Breast epithelium (tissue), 4 donors: Measurements from ENCODE around the gene TP63. TPM values are rescaled to one million over a fixed set of nuclear protein-coding genes. Genes with fewer than 3 reads are reported as not detected.
A peak's percentile ranks its signal among the peaks of the same experiment; 100 is the strongest.

Experiments
- DNase-seq, 2 donors: peaks; one replicate each; pipeline ENCODE4 v3.0.0-alpha.2; 2019; ENCODE audit warnings: low spot score in 2 of 2
- H3K27ac ChIP-seq, 2 donors: fragments of 200-600 bp; sonication (generic) in 1 of 2; one replicate each; pipeline ENCODE4 v1.5.1; 2016 to 2019; ENCODE audit warnings: mild to moderate bottlenecking in 1 of 2
- H3K27me3 ChIP-seq, 2 donors: fragments of 200-600 bp; sonication (generic) in 1 of 2; one replicate each; pipeline versions ENCODE4 v1.5.1 to v1.6.0; 2017 to 2019; ENCODE audit warnings: control low read depth in 1 of 2, mild to moderate bottlenecking in 1 of 2
- H3K36me3 ChIP-seq: fragments of 200-600 bp; one replicate; pipeline ENCODE4 v1.5.1; 2019
- H3K4me1 ChIP-seq, 2 donors: fragments of 200-600 bp; sonication (generic); one replicate each; pipeline ENCODE4 v1.5.1; 2016 to 2019; ENCODE audit warnings: control low read depth in 1 of 2
- H3K4me3 ChIP-seq, 3 donors: fragments of 200-600 bp; sonication (generic); 1 replicate in 2 of 3; 2 replicates in 1 of 3; pipeline ENCODE4 v1.5.1; 2016 to 2019; ENCODE audit warnings: mild to moderate bottlenecking in 3 of 3, moderate library complexity in 2 of 3
- H3K9me3 ChIP-seq, 2 donors: fragments of 200-600 bp; sonication (generic) in 1 of 2; one replicate each; pipeline ENCODE4 v1.5.1; 2016 to 2019; ENCODE audit warnings: control low read depth in 1 of 2
- POLR2A ChIP-seq: fragments of 450-650 bp; IDR thresholded peaks from one replicate; pipeline ENCODE4 v1.6.1; 2016; ENCODE audit warnings: antibody characterized with exemption, mild to moderate bottlenecking, moderate library complexity
- POLR2AphosphoS5 ChIP-seq, 3 donors: sonication (generic); formaldehyde crosslinking; IDR thresholded peaks; one replicate each; pipeline ENCODE4 v1.6.1; 2017; ENCODE audit warnings: antibody characterized with exemption in 3 of 3
- intact Hi-C: fragments of 100-400 bp; cut with DNase I; formaldehyde crosslinking; loops from one replicate; pipeline ENCODE4 v1.15.1; 2023; ENCODE audit warnings: low total_unique reads
- total RNA-seq, 3 donors: library from RNA; depleted of rRNA; stranded (reverse); fragments of >200 nt; gene quantifications; one replicate each; pipeline ENCODE4 v1.1.0, GENCODE V29; 2016
- TF ChIP-seq, protein P1 (sequence below), 3 donors: fragments of 450-650 bp; IDR thresholded peaks; one replicate each; pipeline ENCODE4 v1.5.1; 2016 to 2017; ENCODE audit warnings: antibody characterized with exemption in 3 of 3, mild to moderate bottlenecking in 3 of 3, moderate library complexity in 3 of 3

TP63 gene
- total RNA-seq, 3 donors from 2014 or later: 0.96 to 47.7 (median 20.0) TPM

DNA sequence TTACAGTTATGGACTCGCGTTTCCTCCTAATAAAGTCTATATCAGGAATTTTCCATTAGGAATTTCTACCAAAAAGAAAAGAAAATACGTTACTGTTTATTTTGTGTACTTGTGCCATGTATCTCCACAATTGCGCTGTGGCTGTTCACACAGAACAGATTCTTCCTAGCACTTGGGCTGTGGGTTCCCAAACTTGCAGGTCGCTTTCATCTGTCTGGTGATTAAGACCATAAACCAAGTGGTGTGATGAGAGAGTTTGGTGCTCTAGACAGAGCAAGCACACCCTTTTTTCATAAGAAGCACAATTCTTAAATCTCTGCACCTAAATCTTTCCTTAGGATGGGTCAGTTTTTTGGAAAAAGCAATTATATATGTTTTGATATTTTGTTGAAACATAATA, 203.3 kb downstream of the TP63 start:
- DNase-seq: no peak
- Histone ChIP-seq H3K27me3 (no peaks in the 10 kb centered on the region), H3K9me3 (no peaks in the 10 kb centered on the region), H3K27ac (peak overlapping the region; percentile 54 to 71), H3K4me3 (no peak overlapping the region), H3K4me1 (no peaks in the 10 kb centered on the region), H3K36me3 (no peaks in the 10 kb centered on the region)
- intact Hi-C loops: loop anchor here (5.0 kb wide), 1 partner anchor 287 kb away; no protein-coding TSS in a partner anchor
- TF ChIP-seq POLR2AphosphoS5 (IDR thresholded peaks at IDR 0.05) (no peak), POLR2A (no peak)
- TF ChIP-seq, protein P1, sequence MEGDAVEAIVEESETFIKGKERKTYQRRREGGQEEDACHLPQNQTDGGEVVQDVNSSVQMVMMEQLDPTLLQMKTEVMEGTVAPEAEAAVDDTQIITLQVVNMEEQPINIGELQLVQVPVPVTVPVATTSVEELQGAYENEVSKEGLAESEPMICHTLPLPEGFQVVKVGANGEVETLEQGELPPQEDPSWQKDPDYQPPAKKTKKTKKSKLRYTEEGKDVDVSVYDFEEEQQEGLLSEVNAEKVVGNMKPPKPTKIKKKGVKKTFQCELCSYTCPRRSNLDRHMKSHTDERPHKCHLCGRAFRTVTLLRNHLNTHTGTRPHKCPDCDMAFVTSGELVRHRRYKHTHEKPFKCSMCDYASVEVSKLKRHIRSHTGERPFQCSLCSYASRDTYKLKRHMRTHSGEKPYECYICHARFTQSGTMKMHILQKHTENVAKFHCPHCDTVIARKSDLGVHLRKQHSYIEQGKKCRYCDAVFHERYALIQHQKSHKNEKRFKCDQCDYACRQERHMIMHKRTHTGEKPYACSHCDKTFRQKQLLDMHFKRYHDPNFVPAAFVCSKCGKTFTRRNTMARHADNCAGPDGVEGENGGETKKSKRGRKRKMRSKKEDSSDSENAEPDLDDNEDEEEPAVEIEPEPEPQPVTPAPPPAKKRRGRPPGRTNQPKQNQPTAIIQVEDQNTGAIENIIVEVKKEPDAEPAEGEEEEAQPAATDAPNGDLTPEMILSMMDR (IDR thresholded peaks at IDR 0.05): no peak

GRCh38 chr3:189836795-189837194, 205.6 kb downstream of the TP63 start:
- H3K4me1 ChIP-seq: no peaks in the 10 kb centered on the region
- H3K36me3 ChIP-seq: no peaks in the 10 kb centered on the region
- TF ChIP-seq POLR2AphosphoS5 (IDR thresholded peaks at IDR 0.05): no peak
- TF ChIP-seq, protein P1 (IDR thresholded peaks at IDR 0.05): no peak
- TF ChIP-seq POLR2A: no peak

DNA sequence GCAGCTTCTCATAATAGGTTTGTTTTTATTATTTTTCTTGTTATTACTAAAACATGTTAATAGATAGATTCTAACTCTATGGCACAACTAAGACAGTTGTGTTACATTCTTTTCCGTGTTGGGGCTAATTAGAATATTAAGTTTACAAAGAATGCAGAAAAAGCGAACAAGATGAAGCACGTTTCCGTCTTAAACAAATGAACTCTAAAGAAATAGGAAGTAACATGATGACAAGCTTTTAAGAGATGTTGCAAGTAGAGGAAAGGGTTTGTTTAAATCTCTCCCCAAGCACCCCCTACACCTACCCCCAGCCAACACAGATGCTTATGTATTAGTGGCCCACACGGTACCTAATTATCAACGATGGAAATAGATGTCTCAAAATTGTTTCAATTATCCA, 207.1 kb downstream of the TP63 start:
- DNase-seq: no peak
- Histone ChIP-seq H3K27ac (peak overlapping the region; percentile 1 to 25), H3K27me3 (no peaks in the 10 kb centered on the region), H3K36me3 (no peaks in the 10 kb centered on the region), H3K9me3 (no peaks in the 10 kb centered on the region), H3K4me1 (no peaks in the 10 kb centered on the region), H3K4me3 (no peak overlapping the region)
- intact Hi-C loops: loop anchor here (5.0 kb wide), 1 partner anchor 561 kb away; no protein-coding TSS in a partner anchor
- TF ChIP-seq POLR2AphosphoS5 (IDR thresholded peaks at IDR 0.05) (no peak), POLR2A (no peak)
- TF ChIP-seq, protein P1 (IDR thresholded peaks at IDR 0.05): no peak

More at GRCh38 chr3:189836795-189837194, 205.6 kb downstream of the TP63 start:
- intact Hi-C loops: loop anchor here (5.0 kb wide), 1 partner anchor 559 kb away; no protein-coding TSS in a partner anchor
- Histone ChIP-seq H3K27me3 (no peaks in the 10 kb centered on the region), H3K27ac (peak overlapping the region; percentile 45 to 54), H3K4me3 (no peak overlapping the region), H3K9me3 (no peaks in the 10 kb centered on the region)
- no peak for DNase-seq

- H3K4me1 ChIP-seq: no peaks in the 10 kb centered on the region
- TF ChIP-seq POLR2A (no peak), POLR2AphosphoS5 (IDR thresholded peaks at IDR 0.05) (no peak)
- TF ChIP-seq, protein P1 (IDR thresholded peaks at IDR 0.05): no peak
- peak overlapping the region in 1 of 2 donors; percentile 16 for H3K27ac ChIP-seq
- DNase-seq: no peak
- intact Hi-C loops: loop anchor here (5.0 kb wide), 1 partner anchor 562 kb away; no protein-coding TSS in a partner anchor
- H3K4me3 ChIP-seq: no peak overlapping the region
- no peaks in the 10 kb centered on the region for H3K36me3 ChIP-seq
- H3K27me3 ChIP-seq: no peaks in the 10 kb centered on the region
- no peaks in the 10 kb centered on the region for H3K9me3 ChIP-seq
These were observed 208.4 kb downstream of the TP63 start for GRCh38 chr3:189839576-189839975.

DNA sequence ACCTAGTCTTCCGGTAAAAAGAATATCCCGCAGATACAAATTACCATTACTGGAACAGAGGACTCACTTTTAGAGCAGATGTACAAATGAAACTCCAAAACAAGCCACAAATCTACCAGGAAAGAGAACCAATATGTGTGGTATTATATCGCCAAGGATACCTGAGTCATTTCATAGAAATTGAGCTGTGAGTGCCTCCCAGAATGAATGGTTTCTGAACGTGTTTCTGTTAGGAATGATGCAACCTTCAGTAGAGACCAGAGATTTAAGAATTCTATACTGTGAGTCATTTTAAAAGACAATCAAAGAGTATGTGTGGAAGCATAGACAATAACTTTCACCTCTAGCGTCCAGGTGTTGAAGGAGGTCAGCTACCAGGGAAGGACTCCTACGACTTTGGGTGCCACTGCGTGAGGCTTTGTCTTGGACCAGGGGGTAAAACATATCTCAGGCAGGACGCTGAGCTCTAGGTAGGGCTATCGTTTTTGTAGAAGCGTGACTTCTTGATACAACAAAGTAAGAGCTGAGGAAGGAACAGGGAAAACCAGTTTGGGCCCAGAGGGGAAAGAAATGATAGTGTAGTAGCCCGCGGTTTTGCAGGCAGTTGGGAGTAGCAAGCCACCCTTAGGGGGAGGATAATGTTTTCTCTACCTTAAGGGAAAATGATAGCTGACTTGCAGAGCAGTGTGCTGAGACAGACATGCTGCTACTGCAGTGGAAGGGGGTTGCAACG, 210.4 kb downstream of the TP63 start:
- Histone ChIP-seq H3K4me3 (no peak overlapping the region), H3K27ac (peak overlapping the region; percentile 64 to 83), H3K36me3 (no peaks in the 10 kb centered on the region), H3K4me1 (no peaks in the 10 kb centered on the region), H3K27me3 (no peaks in the 10 kb centered on the region), H3K9me3 (no peaks in the 10 kb centered on the region)
- TF ChIP-seq POLR2AphosphoS5 (IDR thresholded peaks at IDR 0.05) (no peak), POLR2A (no peak)
- TF ChIP-seq, protein P1 (IDR thresholded peaks at IDR 0.05): no peak
- DNase-seq: no peak
- intact Hi-C loops: no loop called here
